GM12891 (cell line): Measurements from ENCODE around the gene RPS3.

Experiments used
- POLR2A ChIP-seq: IDR thresholded peaks from 2 replicates; pipeline ENCODE4 v1.6.1; 2011; ENCODE audit warnings: low read depth, low read length, control low read depth
- POLR2AphosphoS5 ChIP-seq: IDR thresholded peaks from 2 replicates; pipeline ENCODE4 v1.6.1; 2011; ENCODE audit warnings: low read depth, low read length, control low read depth

DNA sequence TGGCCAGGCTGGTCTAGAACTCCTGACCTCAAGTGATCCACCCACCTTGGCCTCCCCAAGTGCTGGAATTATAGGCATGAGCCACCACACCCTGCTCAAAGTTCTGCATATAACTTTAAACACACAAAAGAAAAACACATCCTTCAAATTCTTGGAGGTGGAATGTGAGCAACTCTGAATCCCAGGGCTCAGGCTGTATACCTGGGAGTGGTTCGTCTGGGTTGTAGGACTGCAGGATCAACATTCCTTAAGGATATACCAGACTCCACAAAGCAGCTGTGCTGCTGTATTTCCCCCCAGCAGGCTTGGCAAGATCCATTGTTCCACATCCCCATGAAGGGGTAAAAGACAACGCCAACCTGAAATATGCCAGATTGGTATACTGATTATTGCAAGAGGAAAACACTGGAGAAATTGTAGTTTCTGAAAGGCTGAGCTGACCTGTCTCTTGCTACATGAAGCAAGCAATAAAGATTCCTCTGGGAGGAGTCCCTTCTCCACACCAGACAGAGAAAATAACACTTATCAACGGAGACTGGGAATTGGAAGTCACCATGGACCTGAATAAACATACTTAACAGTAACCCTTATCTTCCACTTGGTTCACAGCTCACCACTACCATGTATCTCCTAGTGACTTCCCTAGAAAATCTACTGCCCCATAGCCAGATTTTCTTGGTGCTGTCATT lies 12.2 kb upstream of the RPS3 start:
- TF ChIP-seq POLR2AphosphoS5: no peak
- no peak for TF ChIP-seq POLR2A
